Activated CD8-positive, alpha-beta memory T cell treated with anti-CD3 and anti-CD28 coated beads, Interleukin-2, amount 10 ng/mL, durations not matched to agents 7 days and 5 days (primary cell): Measurements from ENCODE around the gene RGS14. TPM values are rescaled to one million over a fixed set of nuclear protein-coding genes. Genes with fewer than 3 reads are reported as not detected.
"Not testable (repeated sequence)": the region's sequence is repeated elsewhere in the genome, so short reads cannot be mapped to it uniquely, and the experiment has no call there.

Source experiments
- ATAC-seq: fragments of 150-1000 bp; cut with Tn5 transposase; one replicate; pipeline ENCODE4 v1.10.0; 2021; ENCODE audit warnings: moderate library complexity
- CTCF ChIA-PET: fragments of 350-600 bp; sonication (Branson Sonifier 250); formaldehyde crosslinking; loops from one replicate; lab custom pipeline; 2021; ENCODE audit warnings: antibody characterized with exemption; lab: Charles Lee
- DNase-seq: peaks from one replicate; pipeline ENCODE4 v3.0.0-alpha.2; 2020
- H3K27ac Mint-ChIP-seq: one replicate; pipeline ENCODE4 v1.8.0; 2021; ENCODE audit warnings: mild to moderate bottlenecking, mixed read lengths
- H3K27me3 Mint-ChIP-seq: one replicate; pipeline ENCODE4 v1.8.0; 2021; ENCODE audit warnings: mixed read lengths
- H3K36me3 Mint-ChIP-seq: one replicate; pipeline ENCODE4 v1.8.0; 2021; ENCODE audit warnings: mild to moderate bottlenecking, mixed read lengths
- H3K4me1 Mint-ChIP-seq: one replicate; pipeline ENCODE4 v1.8.0; 2021; ENCODE audit warnings: mixed read lengths
- H3K4me3 Mint-ChIP-seq: one replicate; pipeline ENCODE4 v1.8.0; 2021; ENCODE audit warnings: mild to moderate bottlenecking, moderate library complexity, mixed read lengths
- H3K9me3 Mint-ChIP-seq: one replicate; pipeline ENCODE4 v1.8.0; 2022; ENCODE audit warnings: low read depth, mixed read lengths
- total RNA-seq, 2 experiments: library from RNA; stranded (reverse); gene quantifications; one replicate each; pipeline ENCODE4 v1.2.3, GENCODE V29; 2021

Gene RGS14
- total RNA-seq, 2 experiments from 2014 or later = 52.3 to 93.0 TPM

- H3K27me3 Mint-ChIP-seq = no peaks in the 10 kb centered on the region
- H3K4me1 Mint-ChIP-seq = peaks cover 66% of the 10 kb centered on the region
- H3K27ac Mint-ChIP-seq = peak overlapping the region; percentile 86
- ATAC-seq (no peak), DNase-seq (no peak)
- CTCF ChIA-PET = interaction anchor here (0.6 to 22.1 kb wide), 8 partner anchors 10 to 101 kb away, joined by 3 to 405 read pairs (median 10); partner anchors contain the start of genes PFN3, PRELID1 and SLC34A1
- peaks cover 2% of the 10 kb centered on the region for H3K9me3 Mint-ChIP-seq
- peaks cover 22% of the 10 kb centered on the region for H3K36me3 Mint-ChIP-seq
- H3K4me3 Mint-ChIP-seq = peak overlapping the region; percentile 92
Observed at GRCh38 chr5:177356746-177357145, 978 bp upstream of the RGS14 start.

- DNase-seq (no peak), ATAC-seq (no peak)
- peaks cover 22% of the 10 kb centered on the region for H3K36me3 Mint-ChIP-seq
- H3K9me3 Mint-ChIP-seq = peaks cover 2% of the 10 kb centered on the region
- CTCF ChIA-PET = interaction anchor here (1.0 to 22.1 kb wide), 8 partner anchors 10 to 101 kb away, joined by 3 to 405 read pairs (median 10); partner anchors contain the start of genes PFN3 and SLC34A1
- peak overlapping the region; percentile 86 for H3K27ac Mint-ChIP-seq
- H3K4me1 Mint-ChIP-seq = peaks cover 66% of the 10 kb centered on the region
- peak overlapping the region; percentile 92 for H3K4me3 Mint-ChIP-seq
- H3K27me3 Mint-ChIP-seq = no peaks in the 10 kb centered on the region
Observed at GRCh38 chr5:177357146-177357458, 622 bp upstream of the RGS14 start.

- ATAC-seq (peak; percentile 3), DNase-seq (no peak)
- CTCF ChIA-PET = interaction anchor here (1.0 to 22.1 kb wide), 9 partner anchors 9 to 114 kb away, joined by 3 to 405 read pairs (median 11); partner anchors contain the start of genes PFN3 and SLC34A1
- Mint-ChIP-seq H3K27ac (peak overlapping the region; percentile 79), H3K27me3 (no peaks in the 10 kb centered on the region), H3K4me1 (peaks cover 77% of the 10 kb centered on the region), H3K9me3 (peaks cover 2% of the 10 kb centered on the region), H3K36me3 (peaks cover 24% of the 10 kb centered on the region), H3K4me3 (peak overlapping the region; percentile 92)
Observed at GRCh38 chr5:177358370-177358819, 671 bp downstream of the RGS14 start.

GRCh38 chr5:177359451-177359851, 1.7 kb downstream of the RGS14 start:
- no peak for DNase-seq
- CTCF ChIA-PET = interaction anchor here (2.9 to 22.1 kb wide), 5 partner anchors 7 to 50 kb away, joined by 11 to 405 read pairs (median 46); partner anchors contain the start of genes LMAN2, PFN3 and SLC34A1
- peaks cover 83% of the 10 kb centered on the region for H3K4me1 Mint-ChIP-seq
- peaks cover 2% of the 10 kb centered on the region for H3K9me3 Mint-ChIP-seq
- H3K36me3 Mint-ChIP-seq = peaks cover 23% of the 10 kb centered on the region
- no peaks in the 10 kb centered on the region for H3K27me3 Mint-ChIP-seq
- H3K27ac Mint-ChIP-seq = peak overlapping the region; percentile 79
- peak overlapping the region; percentile 92 for H3K4me3 Mint-ChIP-seq
- no peak for ATAC-seq

- no peaks in the 10 kb centered on the region for H3K27me3 Mint-ChIP-seq
- H3K36me3 Mint-ChIP-seq = peaks cover 21% of the 10 kb centered on the region
- peak overlapping the region; percentile 42 for H3K27ac Mint-ChIP-seq
Observed at GRCh38 chr5:177359860-177360259, 2.1 kb downstream of the RGS14 start.

GRCh38 chr5:177360740-177361139, 3.0 kb downstream of the RGS14 start:
- not testable (repeated sequence) for H3K27ac Mint-ChIP-seq, H3K9me3 Mint-ChIP-seq, H3K27me3 Mint-ChIP-seq, H3K4me3 Mint-ChIP-seq, ATAC-seq, DNase-seq
- H3K36me3 Mint-ChIP-seq = peaks cover 18% of the 10 kb centered on the region
- H3K4me1 Mint-ChIP-seq = peaks cover 85% of the 10 kb centered on the region
- CTCF ChIA-PET = interaction anchor here (0.6 to 22.1 kb wide), 7 partner anchors 9 to 117 kb away, joined by 3 to 405 read pairs (median 21); partner anchors contain the start of genes LMAN2, PFN3 and SLC34A1

More at GRCh38 chr5:177359860-177360259, 2.1 kb downstream of the RGS14 start:
- CTCF ChIA-PET = interaction anchor here (2.9 to 22.1 kb wide), 5 partner anchors 8 to 50 kb away, joined by 11 to 405 read pairs (median 46); partner anchors contain the start of genes LMAN2, PFN3 and SLC34A1
- H3K9me3 Mint-ChIP-seq = peaks cover 2% of the 10 kb centered on the region
- peak overlapping the region; percentile 92 for H3K4me3 Mint-ChIP-seq
- no peak for DNase-seq
- H3K4me1 Mint-ChIP-seq = peaks cover 84% of the 10 kb centered on the region
- no peak for ATAC-seq

DNA sequence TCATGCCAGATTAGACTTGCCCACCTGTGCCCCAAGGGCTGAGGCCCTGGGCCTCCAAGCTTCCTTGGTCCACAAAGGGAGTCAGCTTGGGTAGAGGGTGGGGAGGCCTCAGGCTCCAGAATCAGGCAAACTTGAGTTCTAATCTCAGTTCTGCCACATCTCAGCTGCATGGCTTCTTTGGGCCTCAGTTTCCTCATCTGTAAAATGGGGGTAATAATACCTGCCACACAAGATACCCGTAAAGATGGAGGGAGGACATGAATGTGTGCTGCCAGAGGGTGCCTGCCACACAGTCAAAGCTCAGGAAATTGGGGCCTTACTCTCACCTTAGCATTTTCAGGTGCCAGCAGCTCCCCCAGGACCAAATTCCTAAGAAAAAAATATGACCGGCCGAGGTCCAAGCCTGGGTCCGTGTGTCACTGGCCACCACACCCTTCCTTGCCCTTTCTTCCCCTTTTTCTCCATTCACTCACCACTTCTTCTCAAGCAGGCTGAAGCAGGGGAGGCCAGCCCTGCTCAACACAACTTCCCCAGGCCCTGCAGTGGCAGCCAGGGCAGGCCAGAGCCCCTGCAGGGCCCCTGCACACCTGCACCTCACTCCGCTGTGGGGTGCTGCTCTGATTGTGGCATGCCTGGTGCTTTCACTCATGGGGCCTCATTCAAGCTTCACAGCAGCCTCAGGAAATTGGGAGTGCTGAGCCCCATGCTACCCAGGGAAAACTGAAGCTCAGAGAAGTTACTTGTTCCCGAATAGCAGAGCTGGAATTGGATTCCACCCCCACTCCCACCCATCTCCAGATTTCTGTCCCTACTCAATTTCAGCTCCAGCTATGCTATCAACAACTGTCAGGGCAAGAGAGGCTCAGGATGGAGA, 3.9 kb downstream of the RGS14 start:
- CTCF ChIA-PET = interaction anchor here (0.9 to 22.1 kb wide), 11 partner anchors 10 to 94 kb away, joined by 3 to 405 read pairs (median 5); partner anchors contain the start of genes LMAN2, PFN3 and SLC34A1
- Mint-ChIP-seq H3K4me1 (peaks cover 82% of the 10 kb centered on the region), H3K27me3 (no peaks in the 10 kb centered on the region), H3K36me3 (peaks cover 23% of the 10 kb centered on the region), H3K4me3 (peak overlapping the region; percentile 31), H3K27ac (peak overlapping the region; percentile 65), H3K9me3 (no peaks in the 10 kb centered on the region)
- ATAC-seq = no peak
- DNase-seq = no peak

DNA sequence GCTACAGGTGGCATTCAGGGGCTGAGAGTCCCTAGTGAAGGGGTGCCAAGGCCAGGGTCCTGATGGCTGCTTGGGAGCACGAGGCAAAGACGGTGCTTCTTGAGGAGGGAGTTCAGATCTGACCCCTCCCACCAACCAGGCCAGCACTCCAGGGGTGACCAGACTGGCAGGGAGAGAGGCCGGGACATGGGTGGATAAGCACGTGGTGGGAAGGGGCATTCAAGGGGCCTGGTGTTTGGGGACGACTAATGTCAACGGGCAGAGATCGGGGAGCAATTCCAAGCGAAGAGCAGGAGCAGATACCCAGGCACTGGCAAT, 4.5 kb downstream of the RGS14 start:
- peak overlapping the region; percentile 31 for H3K27ac Mint-ChIP-seq
- no peaks in the 10 kb centered on the region for H3K9me3 Mint-ChIP-seq
- peak overlapping the region; percentile 31 for H3K4me3 Mint-ChIP-seq
- CTCF ChIA-PET = interaction anchor here (0.9 to 22.1 kb wide), 11 partner anchors 9 to 53 kb away, joined by 3 to 405 read pairs (median 5); partner anchors contain the start of genes LMAN2, PFN3 and SLC34A1
- peaks cover 26% of the 10 kb centered on the region for H3K36me3 Mint-ChIP-seq
- H3K4me1 Mint-ChIP-seq = peaks cover 76% of the 10 kb centered on the region
- ATAC-seq (no peak), DNase-seq (no peak)
- no peaks in the 10 kb centered on the region for H3K27me3 Mint-ChIP-seq

- CTCF ChIA-PET = interaction anchor here (0.7 to 22.1 kb wide), 10 partner anchors 8 to 53 kb away, joined by 3 to 405 read pairs (median 4); partner anchors contain the start of genes LMAN2, PFN3 and SLC34A1
- H3K36me3 Mint-ChIP-seq = peaks cover 26% of the 10 kb centered on the region
- H3K27ac Mint-ChIP-seq = peak overlapping the region; percentile 64
- no peaks in the 10 kb centered on the region for H3K9me3 Mint-ChIP-seq
- DNase-seq (peak; percentile 68), ATAC-seq (peak; percentile 75)
- H3K4me1 Mint-ChIP-seq = peaks cover 71% of the 10 kb centered on the region
- peak overlapping the region; percentile 74 for H3K4me3 Mint-ChIP-seq
- no peaks in the 10 kb centered on the region for H3K27me3 Mint-ChIP-seq
Observed at GRCh38 chr5:177362610-177363507, 5.1 kb downstream of the RGS14 start.

DNA sequence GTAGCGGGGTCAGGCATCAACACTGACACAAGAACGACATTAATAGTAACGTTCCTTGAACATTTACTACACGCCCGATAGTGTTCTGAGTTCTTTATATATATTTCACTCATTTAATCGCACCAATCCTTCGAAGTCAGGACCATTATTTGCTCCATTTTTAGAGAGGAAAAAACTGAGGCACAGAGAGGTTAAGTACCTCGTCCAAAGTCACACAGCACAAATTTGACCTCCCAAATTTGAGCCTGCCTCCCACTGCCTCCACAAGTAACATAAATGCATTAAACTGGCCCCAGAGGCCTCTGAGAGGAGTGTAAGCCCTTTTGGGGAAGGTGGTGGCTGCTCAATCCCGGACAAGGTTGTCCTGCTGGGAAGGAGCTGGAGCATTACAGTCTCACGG, 5.8 kb downstream of the RGS14 start:
- Mint-ChIP-seq H3K27ac (no peak overlapping the region), H3K4me1 (peaks cover 74% of the 10 kb centered on the region), H3K27me3 (no peaks in the 10 kb centered on the region), H3K4me3 (peak overlapping the region; percentile 74), H3K9me3 (no peaks in the 10 kb centered on the region), H3K36me3 (peaks cover 31% of the 10 kb centered on the region)
- CTCF ChIA-PET = interaction anchor here (1.2 to 22.1 kb wide), 3 partner anchors 9 to 23 kb away, joined by 3 to 405 read pairs (median 4); partner anchors contain the start of genes LMAN2 and SLC34A1
- ATAC-seq = no peak
- no peak for DNase-seq

DNA sequence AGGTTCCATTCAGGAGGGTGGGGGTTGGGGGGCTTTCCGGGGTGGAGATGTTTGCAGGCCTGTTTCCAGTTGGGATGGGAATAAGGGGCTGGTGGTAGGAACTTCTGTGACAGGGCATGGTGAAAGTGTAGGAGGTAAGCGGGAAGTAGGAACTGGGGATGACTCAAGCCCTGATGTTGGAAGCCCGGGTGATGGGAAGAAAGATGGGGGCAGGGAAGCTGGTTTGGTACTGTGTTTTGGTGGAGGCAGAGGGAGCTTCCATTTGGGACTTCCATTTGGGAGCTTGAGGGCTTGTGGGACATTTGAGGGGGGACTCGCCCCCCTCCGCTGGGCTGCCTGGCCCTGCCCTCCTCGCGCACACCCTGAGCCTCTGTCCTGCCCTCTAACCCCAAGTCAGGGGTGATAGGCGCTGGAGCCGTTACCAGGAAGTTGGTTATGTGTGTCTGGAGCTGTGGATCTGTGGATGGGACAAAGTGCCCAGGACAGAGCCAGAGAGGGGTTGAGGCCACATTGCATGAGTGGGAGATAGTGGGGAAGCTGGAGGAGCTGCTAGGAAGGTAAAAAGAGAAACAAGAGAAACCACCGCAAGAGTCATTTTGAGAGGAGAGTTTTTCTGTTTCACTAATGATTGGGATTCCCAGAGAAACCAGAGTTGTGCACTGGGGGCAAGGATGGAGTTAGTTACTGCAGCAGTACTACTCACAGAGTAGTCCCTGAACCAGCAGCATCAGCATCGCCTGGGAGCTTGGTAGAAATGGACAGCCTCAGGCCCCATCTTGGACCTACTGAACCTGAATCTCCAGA, 6.6 kb downstream of the RGS14 start:
- H3K27ac Mint-ChIP-seq = peak overlapping the region; percentile 78
- CTCF ChIA-PET = interaction anchor here (1.0 to 22.1 kb wide), 6 partner anchors 9 to 90 kb away, joined by 3 to 405 read pairs (median 4); partner anchors contain the start of genes LMAN2 and SLC34A1
- H3K36me3 Mint-ChIP-seq = peaks cover 35% of the 10 kb centered on the region
- DNase-seq (peak; percentile 65), ATAC-seq (peak; percentile 47)
- peaks cover 74% of the 10 kb centered on the region for H3K4me1 Mint-ChIP-seq
- H3K9me3 Mint-ChIP-seq = no peaks in the 10 kb centered on the region
- H3K4me3 Mint-ChIP-seq = peak overlapping the region; percentile 43
- H3K27me3 Mint-ChIP-seq = no peaks in the 10 kb centered on the region
